Stimulated activated CD4-positive, alpha-beta T cell treated with anti-CD3 and anti-CD28 coated beads, Interleukin-1b, Interleukin-23, amount 100 ng/mL, for 1 hour (primary cell): Measurements from ENCODE around the gene MRAS.
"Not testable (repeated sequence)": the region's sequence is repeated elsewhere in the genome, so short reads cannot be mapped to it uniquely, and the experiment has no call there.

Experiments used
- DNase-seq, 2 donors: peaks; one replicate each; pipeline ENCODE4 v3.0.0-alpha.2; 2020; ENCODE audit warnings: low read depth in 2 of 2

The MRAS gene

DNA sequence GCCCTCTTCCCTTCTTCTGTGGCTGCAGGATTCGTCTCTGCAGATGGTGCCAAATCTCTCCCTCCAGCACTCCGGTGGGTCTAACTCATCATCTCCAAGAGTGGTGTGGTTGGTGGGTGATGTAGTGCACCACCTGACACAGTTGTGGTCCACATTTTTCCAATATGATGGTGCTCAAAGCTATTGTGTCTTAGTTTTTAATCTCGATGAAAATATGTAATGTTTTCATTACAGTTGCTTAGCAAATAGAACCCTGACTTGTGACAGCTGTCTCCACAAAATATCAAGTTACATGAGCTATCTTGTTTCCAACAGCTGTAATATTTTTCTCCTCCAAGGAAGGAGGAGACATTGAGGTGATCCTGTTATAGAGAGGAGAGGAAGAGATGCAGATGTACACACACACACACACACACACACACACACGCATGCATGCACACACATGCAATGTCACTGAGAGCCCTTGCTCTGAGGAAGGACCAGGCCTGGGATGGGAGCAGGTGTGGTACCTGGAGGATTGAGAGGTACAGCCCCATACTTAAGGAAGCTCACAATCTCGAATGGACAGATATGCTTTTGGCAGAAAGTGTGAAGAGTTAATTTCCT is 70.3 kb downstream of the MRAS start:
- DNase-seq = no peak

DNA sequence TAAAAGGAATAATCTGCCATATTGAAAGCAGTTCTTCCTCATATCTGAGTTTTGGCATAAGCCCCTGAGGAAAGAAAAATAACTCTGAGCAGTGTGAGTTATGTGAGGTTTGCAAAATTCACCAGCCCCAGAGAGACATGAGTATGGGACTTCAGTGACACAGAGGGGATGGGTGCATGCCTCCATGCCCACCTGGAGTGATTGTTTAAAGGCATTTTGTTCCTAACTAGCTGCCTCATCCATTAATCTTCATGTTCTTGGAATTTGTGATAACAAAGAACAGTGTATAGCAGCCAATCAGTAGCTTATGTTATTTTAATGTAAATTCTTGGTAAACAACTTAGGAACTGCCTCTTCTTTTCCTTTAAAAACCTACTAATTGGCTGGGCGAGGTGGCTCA is 74.9 kb downstream of the MRAS start:
- no peak for DNase-seq

GRCh38 chr3:138424323-138424722 is 75.9 kb downstream of the MRAS start:
- no peak for DNase-seq

GRCh38 chr3:138426211-138426610 is 77.8 kb downstream of the MRAS start:
- no peak for DNase-seq

- not testable (repeated sequence) for DNase-seq
These were observed 78.4 kb downstream of the MRAS start for GRCh38 chr3:138426754-138427153.

GRCh38 chr3:138429665-138430064 is 81.3 kb downstream of the MRAS start:
- DNase-seq = no peak

GRCh38 chr3:138432576-138433240 is 84.3 kb downstream of the MRAS start:
- no peak for DNase-seq

DNA sequence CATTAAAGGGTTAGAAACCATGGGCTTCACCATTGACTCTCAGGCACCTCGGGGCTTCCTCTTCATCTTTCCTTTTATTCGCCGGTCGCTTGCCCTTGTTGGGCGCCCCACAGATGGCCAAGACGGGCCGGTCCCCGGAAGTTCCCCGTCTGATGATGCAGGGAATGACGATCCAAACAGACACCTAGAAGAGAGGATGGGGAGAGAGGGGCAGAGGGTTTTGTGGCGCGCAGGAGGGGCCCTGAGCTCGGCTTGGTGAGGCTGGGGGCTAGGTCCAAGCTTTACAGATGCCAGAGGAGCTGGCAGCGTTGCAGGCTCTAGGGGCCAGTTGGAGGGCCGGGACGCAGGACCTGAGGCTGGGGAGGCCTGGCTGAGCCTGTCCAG is 85.5 kb downstream of the MRAS start:
- no peak for DNase-seq

DNA sequence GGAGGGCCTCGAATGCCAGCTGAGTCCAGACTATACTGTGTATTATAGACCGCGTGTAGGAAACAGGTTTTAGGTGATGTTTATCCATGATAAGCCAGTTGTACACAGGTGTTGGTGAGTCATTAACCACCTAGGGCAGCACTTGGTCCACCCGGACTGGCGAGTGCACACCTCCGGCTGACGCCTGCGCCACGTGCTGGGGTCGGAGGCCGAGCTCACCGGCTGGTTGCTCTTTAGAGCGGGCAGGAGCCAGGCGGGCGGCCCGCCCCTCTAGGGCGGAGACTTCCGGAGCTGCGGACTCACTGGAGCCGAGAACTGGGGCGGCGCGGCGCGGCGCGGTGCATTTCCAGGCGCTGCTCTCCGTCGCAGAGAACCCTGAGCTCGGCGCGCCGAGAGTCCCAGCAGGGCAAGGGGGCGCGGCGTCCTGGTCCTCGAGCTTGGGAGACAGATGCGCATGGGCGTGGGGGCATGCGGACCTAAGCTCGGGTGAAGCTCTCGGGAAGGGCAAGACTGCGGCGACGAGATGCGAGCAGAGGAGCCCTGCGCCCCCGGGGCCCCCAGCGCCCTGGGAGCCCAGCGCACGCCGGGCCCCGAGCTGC is 86.0 kb downstream of the MRAS start, which contains the start of gene ESYT3:
ESYT3 (plus strand) TSS at position 341 of the 599 bp plus-strand sequence; CDS start at position 524, 183 bp downstream.
- DNase-seq = no peak

DNA sequence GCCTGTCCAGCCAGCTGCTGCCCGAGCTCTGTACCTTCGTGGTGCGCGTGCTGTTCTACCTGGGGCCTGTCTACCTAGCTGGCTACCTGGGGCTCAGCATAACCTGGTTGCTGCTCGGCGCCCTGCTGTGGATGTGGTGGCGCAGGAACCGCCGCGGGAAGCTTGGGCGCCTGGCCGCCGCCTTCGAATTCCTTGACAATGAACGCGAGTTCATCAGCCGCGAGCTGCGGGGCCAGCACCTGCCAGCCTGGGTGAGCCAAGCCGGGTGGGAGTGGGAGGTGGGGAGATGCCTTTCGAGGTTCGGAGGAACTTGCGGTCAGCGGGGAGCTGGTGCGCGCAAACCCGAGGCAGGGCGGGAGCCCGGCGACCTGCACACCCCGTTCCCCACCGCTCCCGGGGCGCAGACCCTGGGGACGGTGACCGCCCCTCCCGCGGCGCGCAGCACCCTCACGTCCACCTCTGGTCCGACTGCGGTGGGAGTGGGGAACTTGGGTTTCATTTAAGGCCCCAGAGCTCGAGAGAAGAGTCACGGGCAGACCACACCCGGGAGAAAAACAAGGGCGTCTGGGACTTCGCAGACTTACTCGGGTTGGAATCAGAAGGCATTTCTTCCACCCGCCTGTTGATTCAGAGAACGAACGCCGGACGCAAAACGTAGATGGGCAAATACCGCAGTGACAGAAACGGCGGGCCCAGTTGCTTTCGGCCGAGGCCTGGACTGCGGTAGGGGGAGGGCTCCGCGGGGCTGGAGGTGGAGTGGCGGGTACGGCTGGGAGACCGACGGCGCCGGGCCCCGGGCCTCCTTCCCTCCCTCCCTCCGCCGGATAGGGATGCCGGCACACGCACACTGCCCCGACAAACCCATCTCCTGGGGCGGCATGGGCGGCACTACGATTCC is 86.7 kb downstream of the MRAS start:
- no peak for DNase-seq

- DNase-seq = no peak
These were observed 87.5 kb downstream of the MRAS start for GRCh38 chr3:138435840-138436239.

DNA sequence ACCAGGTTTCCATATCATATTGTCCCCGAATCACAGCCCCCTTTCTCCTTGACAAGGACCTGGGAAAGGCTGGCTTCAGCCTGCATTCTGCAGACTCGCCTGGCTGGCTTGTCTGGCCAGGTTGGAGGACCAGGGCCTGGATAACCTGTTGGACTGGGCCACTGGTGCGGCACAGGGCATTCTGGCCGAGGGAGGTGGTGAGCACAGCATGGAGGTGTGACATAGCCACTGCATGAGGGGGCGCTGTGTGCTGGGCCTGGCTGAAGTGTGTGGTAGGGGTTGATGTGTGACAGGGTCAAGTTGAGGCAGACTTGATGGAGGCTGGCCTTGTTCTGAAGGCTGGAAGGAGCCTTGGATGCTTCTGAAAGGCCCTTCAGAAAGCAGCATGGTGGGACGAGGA is 88.9 kb downstream of the MRAS start:
- no peak for DNase-seq

GRCh38 chr3:138438896-138439295 is 90.5 kb downstream of the MRAS start:
- no peak for DNase-seq

DNA sequence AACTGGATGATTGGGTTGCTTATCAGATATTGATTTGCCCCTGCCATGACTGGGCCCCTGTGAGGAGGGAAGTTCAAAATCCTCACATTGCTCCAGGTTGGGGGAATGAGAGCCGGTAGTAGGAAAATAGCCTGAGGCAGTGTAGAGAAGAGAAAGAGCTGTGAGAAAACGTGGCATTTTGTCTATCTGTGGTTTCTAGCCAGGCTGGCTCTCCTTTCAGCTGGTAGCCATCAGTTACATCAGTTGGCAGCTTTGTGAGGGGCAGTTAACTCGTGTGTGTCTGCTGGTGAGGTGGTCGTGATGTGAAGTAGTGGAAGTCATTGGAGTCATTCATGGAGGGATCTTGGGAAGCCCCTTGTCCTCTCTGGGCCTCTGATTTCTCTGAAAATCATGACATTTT is 91.3 kb downstream of the MRAS start:
- no peak for DNase-seq

- no peak for DNase-seq
These were observed 91.7 kb downstream of the MRAS start for GRCh38 chr3:138440121-138440521.

GRCh38 chr3:138440596-138440995 is 92.2 kb downstream of the MRAS start:
- DNase-seq = no peak

DNA sequence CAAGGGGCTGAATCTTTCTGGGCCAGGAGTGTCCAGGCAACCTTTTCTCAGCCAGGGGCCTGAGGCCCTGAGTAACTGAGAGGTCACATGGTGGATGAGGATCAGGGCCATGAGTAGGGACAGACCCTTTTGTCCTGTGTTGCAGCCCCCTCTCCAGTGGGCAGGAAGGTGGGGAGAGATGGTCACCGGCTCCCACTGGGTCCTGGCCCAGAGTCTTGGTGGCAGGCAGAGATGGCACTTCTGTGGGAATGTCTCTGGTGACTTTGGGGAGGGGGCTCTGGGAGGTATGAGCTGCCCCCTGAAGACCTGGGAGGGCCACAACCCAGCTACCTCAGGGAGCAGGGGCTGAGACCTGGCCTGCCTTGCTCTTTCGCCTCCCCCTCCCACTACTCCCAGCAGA is 92.9 kb downstream of the MRAS start:
- DNase-seq = no peak

DNA sequence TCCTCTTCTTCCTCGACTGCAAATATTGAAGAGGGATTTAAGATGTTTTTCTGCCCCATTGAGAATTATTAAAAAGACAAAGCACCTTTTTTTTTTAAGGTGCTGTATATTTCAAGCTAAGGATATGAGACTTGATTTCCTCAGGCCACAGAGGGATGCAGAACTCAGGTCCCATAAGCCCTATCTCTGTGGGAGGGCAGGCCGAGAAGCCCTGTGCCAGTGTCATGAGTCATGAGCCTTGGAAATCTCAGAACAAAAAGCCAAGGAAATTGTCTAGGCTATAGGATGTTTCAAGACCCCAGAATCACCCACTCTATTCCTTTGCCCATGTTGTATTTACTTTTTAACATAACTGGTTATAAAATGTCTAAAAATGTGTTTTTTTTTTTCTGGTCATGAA is 93.4 kb downstream of the MRAS start:
- no peak for DNase-seq

DNA sequence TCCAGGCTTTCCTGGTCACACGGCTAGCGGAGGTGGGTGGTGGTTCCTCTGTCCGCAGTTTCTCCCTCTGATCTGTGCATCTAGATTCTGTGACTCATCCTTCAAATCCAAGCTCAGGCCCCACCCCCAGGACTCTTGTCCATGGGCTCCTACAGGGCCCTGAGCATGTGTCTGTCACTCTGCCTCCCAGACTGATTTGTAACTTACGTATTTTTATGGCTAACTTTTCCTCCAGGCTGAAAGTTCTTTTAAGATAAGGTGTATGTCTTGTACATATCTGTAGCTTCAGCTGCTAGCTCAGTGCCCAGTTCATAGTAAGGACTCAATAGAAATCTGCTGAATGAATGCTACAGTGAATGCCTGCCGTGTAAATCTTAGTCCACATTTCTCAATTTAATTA is 94.1 kb downstream of the MRAS start:
- no peak for DNase-seq

DNA sequence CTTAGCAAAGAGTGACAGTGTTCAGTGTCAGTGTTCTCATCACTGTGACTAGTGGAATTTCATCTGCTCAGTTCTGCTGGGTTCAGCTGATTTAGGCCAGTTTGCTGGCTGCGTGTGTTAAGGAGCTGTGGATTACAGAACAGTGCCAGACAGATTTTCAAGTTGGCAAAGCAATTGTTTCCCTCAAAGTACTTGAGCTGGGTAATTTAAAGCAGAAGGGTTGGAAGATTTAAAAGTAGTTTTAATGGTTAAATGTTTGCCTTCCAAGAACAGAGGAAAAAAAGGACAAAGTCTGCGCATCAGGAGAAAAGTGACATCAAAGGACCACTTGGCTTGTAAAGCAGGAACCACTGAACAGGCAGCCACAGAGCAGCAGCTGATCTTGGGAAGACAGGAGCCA is 94.7 kb downstream of the MRAS start:
- DNase-seq = no peak

DNA sequence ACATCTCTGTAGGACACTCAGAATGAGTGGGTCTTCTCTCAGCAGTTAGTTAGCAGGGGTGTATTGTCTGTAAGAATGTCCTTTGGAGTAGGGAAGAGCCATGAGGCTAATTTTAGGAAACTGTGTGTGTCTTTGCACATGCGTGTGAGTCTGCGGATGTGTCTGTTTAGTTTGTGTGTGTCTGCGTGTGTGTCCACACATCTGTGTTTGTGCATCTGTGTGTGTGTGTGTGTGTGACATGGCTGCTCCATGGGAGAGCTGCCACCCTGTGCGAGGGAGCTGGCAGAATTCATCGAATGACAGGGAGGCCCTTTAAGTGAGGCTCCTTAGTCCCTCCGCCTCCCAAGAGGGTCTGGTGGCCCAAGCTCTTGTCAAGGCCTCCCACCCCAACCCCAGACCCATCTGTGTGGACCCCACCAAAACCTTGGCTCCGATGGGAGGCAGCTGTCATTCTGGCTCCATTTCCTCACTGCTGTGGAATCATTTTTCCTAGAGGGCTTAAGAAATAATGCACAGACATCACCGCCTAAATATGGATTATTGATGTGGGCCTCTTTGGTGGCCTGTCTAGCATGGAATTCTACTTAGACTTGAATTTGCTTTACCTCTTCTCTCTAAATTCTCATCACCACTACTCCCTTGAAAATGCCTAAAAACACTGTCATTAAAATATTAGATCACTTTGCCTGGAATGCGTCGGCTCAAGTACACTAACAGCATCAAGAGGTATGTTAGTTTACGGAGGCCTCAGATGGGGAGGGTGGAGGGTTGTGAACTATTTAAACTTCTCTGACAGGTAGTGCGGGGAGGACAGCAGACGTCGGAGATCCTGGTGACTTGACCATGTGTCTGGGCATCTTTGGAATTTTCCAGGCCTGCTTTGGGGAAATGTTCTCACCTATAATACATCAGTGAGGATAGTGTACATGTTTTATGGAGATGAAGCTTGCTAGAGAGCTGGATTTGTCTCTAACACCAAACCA is 95.4 kb downstream of the MRAS start:
- DNase-seq = no peak
